C4-2B (cell line): ENCODE results near the gene KAT6B.

Experiments used
- CTCF ChIP-seq: fragments of 450-650 bp; conservative IDR thresholded peaks from 2 replicates; pipeline ENCODE4 v1.5.1; 2017; ENCODE audit warnings: mild to moderate bottlenecking
- ZFX ChIP-seq: fragments of 450-650 bp; IDR thresholded peaks from 2 replicates; pipeline ENCODE4 v1.6.1; 2017

DNA sequence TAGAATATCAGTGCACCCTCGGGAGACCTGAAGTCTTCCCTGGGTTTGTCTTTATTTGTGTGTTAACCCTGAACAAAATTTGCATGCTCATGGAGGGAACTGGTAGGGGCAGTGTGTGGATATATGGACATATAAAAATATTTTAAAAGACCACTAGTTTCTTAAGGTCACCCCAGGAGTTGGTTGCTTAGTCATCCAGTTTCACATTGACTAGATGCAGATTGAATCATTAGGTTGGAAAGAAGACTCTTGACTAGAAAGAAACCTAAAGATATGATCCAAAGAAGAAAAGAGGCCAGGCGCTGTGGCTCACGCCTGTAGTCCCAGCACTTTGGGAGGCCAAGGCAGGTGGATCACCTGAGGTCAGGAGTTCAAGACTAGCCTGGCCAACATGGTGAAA lies 137.1 kb downstream of the KAT6B start:
- TF ChIP-seq CTCF: no peak
- TF ChIP-seq ZFX: no peak
